ELR (cell line): ENCODE measurements around the gene PRRG4.
"Not testable (repeated sequence)": the region's sequence is repeated elsewhere in the genome, so short reads cannot be mapped to it uniquely, and the experiment has no call there.

Experiments
- DNase-seq: peaks from one replicate; pipeline ENCODE4 v3.0.0-alpha.2; 2015; ENCODE audit warnings: low read depth

Gene PRRG4

DNA sequence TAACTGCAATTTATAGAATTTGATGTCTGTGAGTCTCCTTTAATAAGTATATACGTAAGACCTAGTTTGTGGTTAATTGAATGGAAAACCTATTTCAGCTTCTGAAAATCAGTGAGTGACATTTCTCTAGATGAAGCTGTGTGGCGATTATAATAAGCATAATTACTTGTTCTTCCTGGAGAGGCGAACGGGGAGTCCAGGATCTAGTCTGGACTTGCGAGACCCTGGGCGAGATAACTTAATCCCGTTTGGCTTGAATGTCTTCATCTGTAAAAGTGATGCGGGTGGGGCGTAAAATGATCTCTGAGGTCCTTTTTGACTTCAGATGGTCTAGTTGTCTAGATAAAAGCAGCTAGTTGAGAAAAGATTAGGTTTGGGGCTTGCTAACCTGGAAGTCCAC, 1.1 kb downstream of the PRRG4 start:
- DNase-seq = no peak

DNA sequence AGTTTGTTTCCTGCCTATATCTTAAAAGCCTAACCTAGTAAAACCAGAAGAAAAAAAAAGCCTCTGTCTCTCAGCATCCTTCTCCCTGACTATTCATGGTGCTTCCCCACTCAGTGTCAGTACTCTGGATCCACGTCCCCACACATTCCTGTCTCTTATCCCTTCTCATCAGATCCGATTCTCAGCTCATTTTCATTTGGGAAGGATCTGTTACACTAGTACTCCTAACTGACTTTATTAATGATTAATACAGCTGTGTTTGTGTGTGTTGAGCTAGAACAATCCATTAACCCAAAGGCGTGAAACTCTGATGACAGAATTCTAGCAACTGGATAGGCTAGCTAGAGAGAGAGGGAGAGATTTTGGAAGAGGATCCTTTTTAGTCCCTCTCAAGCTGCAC, 1.5 kb downstream of the PRRG4 start:
- no peak for DNase-seq

DNA sequence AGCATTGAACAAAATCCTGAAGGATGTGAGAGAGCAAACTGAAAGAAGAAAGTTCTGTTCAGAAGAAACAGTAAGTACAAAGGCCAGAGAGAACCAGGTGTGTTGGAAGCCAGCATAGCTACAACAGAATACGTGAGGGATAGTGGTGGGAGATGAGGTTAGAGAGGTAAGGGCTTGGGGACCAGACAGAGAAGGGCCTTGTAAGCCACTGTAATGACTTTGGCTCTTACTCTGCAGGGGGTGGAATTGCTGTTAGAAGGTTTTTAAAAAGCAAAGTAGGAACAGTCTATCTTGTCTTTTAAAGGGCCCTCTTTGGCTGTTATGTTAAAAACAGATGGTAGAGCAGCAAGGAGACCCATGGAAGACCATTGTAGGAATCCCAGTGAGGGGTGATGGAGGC, 4.2 kb downstream of the PRRG4 start:
- DNase-seq = no peak

DNA sequence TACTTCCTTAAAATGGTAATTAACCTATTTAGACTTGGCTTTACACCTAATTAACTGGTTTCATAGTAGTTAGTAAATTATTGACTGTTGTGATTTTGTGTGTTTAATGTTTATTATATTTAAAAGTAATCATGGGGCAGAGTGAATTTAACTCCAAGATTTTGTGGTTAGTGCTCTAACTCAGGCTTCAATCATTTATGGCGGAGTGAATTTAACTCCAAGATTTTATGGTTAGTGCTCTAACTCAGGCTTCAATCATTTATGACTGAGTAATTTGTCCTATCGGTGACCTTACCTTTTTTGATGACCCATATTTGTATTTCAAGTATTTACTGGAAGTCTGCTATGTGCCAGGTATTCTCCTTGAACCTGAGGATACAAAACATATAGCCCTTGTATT, 7.2 kb downstream of the PRRG4 start:
- no peak for DNase-seq

DNA sequence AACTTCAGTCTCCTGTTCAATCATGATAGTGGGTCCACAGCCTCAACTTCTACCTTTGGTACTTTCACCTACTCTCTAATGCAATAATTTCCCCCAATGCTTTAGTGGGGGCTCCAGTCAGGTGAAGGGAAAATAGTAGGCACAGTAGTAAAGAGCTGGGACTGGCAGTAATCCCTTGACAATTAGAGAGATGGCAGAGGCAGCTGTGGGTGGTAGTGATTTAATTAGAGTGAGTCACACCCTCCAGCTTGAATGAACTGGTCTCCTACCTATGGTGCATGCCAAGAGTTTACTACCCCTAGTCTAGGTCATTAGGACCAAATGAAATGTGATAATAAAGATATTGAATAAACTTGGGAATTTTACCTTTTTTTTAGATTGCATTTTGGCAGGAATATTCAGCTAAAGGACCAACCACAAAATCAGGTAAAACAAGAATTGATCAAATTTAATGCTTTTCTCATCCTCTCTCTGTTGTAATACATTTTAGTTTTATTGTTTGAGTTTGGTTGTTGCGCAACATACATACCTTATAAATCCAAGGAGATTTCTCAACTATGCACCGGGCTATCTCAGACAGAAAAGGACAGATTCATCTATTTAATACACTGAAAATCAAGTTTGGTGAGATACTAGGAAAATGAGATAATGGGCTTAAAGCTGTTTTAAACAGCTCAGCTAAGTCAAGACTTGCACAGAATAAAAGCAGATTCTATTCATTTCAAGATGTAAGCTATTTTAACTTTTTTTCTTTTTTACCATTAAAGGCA, 9.0 kb downstream of the PRRG4 start:
- no peak for DNase-seq

DNA sequence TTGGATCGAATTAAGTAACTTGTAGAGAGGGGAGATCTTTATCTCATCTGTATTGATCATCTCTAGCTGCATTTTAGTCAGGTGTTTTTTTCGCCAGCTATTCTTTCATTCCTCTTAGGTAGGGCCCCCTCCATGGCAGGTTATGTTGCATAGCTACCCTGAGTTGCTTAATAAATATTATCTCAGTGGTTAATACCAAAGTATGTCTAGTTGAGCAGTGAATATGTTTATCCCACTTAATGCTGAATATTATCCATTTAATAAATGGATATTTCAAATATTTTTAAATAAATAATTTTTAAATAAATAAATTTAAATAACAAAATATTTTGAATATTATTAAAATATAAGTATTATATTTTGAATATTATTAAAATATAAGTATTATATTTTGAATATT, 9.6 kb downstream of the PRRG4 start:
- no peak for DNase-seq

DNA sequence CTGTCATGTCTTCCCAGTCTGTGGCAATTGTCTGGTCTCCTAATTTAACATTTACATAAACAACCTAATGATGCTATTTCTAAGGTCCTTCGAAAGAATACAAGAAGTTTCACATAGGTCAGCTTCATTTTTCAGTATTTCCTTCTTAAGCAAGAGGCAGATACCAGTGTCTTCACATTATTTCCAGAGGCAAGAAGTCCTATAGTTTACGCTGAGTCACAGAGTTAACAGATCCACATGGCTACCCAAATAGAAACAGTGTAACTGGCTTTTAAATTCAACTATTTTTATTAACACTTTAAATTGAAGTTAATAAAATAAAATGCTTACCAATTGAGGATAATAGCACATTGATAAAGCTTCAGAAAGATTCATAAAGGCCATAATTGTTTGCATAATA, 10.9 kb downstream of the PRRG4 start:
- DNase-seq = no peak

DNA sequence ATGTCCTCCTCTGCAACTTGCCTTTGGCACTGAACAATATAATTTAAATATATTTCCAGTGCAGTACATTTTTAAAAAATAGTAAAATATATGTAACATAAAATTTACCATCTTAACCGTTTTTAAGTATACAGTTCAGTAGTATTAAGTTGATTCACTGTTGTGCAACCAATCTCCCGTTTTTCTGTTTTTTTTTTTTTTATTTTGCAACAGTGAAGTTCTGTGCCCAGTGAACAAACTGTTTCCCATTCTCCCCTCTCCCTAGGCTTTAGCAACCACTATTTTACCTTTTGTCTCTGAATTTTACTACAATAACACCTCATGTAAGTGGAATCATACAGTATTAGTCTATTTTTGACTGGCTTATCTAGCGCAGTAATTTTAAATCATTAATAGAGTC, 13.8 kb downstream of the PRRG4 start:
- DNase-seq = no peak

DNA sequence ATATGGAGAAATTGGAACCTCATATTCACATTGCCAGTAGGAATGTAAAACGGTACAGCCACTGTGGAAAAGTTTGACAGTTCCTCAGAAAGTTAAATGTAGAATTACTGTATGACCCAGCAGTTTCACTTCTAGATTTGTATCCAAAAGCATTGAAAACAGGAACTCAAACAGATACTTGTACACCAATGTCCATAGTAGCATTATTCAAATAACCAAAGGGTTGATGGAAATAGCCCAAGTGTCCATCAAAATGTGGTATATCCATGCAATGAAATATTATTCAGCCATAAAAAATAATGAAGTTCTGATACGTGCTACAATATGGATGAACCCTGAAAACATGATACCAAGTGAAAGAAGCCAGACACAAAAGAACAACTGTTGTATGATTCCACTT, 17.8 kb downstream of the PRRG4 start:
- no peak for DNase-seq

DNA sequence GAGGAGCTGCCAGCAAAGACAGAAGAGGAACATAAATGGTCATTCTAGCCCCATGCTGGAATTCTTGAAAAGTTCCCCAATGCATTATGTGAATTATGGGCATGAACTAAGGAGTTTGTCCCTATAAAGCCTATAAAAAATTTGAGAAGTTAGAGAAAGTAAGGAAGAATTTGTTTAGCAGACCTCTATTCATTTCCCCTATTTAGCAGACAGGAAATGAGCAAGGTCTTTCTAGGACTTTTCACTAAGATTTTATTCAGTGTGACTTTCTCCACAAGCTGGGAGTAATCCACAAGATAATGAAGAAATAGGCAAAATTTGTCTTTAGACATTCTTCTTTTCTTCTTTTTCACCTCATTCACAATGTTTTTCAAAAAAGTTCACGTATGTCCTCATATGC, 20.0 kb downstream of the PRRG4 start:
- DNase-seq = no peak

DNA sequence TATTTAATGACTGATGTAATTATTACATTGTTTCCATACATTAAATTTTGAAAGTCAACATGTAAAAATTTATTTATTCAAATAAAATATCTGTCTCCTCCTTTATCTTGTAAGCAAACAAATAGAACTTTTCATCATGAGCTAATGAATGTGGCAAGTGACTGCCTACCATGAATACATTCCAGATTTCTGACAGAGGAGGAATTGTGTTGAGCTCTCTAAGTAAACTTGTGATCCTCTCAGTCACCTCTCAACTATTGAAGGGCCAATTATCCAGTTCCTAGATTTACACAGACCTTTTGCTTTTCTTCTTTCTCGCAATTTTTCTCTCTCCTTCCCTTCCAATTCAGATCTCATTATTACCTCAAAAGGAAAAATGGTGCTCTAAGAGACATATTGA, 21.5 kb downstream of the PRRG4 start:
- DNase-seq = no peak

DNA sequence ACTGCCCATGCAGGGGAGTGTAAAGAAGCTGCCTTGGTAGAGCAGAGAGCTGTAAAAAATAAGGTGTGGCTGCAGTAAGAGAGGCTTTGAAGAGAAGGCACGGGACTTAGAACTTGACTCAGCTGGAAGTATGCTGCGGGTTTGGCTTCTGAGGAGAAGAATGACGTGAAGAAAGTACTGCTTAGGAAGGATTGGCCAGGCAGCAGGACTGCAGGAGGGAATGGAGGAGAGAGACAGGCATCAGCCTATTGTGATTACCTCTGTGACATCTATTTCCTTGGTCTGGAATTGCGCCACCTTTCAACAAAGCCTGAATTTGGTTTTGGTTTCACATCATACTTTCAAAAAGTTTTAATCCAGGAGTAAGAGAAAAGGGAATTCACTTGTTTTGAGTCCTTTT, 22.5 kb downstream of the PRRG4 start:
- DNase-seq = peak; percentile 62

DNA sequence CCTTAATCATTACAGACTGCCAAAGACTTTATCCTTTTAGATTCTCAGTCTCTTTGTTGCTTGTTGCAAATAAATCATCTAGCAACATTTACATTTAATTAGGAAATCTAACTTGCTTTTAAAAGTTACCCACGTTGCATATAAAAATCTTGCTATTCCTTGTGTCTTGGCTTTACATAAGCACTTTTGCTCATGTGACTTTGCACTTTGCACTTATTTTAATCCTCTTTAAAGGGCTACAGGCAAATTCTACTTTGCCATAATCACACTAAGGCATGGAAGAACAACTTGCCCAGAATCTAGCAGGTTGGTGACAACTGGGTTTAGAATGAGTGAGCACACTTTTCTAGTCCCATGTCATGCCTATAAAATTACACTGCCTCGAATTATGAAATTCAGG, 25.9 kb downstream of the PRRG4 start:
- DNase-seq = no peak

DNA sequence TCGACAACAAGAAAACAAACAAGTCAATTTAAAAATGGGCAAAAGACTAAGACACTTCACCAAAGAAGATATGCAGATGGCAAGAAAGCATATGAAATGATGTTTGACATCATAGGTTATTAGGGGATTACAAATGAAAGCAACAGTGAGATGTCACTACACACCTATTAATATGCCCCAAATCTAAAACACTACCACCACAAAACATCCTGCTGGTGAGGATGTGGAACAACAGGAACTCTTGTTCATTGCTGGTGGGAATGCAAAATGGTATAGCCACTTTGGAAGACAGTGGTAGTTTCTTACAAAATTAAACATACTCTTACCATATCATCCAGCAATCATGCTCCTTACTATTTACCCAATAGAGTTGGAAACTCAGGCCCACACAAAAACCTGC, 29.0 kb downstream of the PRRG4 start:
- peak; percentile 18 for DNase-seq

DNA sequence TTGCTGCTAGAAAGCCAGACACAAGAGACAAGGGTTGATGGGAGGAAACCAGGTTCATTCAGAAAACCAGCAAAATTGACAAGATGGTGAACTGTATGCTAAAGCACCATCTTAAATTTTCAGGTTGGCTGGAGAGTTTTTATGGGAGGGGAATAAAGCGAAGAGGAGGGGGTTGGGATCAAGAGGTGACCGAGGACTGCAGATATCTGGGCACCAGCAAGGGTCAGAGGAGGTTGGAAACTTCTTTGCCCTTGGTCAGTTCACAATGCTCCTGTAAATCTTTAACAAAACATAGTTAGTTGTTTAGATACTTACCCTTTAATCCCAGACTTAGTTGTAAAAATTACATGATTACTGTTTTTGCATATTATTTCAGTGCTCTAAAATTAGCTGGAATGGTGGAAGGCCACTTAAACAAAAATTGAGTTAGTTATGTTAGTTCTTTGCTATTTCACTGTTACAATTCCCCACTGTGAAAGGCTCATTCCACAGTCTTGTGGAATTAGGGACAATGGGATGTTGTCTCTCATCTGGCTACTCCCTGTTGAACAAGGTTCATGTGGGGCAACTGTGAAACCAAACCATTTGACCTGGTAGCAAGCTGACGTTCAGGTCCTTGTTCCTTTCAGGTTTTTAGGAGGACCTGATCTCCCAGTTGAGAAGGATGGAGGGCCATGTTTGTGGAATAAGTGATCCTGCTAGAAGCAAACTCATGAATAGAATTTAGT, 32.3 kb downstream of the PRRG4 start:
- DNase-seq = no peak

DNA sequence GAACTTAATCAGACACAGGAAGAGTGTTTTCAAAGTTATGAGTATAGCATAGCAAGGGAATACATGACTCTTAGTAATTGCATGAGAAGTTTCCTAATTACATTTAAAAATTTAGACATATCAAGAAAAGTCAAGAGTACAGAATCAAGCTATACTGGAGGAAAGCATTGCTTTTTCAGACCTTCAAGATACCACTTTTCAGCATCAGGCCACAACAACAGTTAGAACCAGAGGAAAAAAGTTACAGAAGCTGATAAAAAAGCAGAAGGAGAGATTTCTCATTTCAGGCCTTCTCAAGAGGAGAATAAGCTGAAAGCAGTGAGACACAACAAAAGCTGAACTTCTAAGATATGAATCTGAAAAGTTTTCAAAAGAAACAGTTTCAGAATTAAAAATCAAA, 34.8 kb downstream of the PRRG4 start:
- DNase-seq = no peak

DNA sequence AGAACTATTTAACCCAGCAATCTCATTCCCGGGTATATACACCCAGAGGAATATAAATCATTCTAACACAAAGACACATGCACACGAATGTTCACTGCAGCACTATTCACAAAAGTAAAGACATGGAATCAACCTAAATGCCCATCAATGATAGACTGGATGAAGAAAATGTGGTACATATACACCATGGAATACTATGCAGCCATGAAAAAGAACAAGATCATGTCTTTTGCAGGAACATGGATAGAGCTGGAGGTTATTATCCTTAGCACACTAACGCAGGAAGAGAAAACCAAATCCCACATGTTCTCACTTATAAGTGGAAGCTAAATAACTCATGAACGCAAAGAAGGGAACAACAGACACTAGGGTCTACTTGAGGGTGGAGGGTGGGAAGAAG, 39.0 kb downstream of the PRRG4 start:
- not testable (repeated sequence) for DNase-seq

DNA sequence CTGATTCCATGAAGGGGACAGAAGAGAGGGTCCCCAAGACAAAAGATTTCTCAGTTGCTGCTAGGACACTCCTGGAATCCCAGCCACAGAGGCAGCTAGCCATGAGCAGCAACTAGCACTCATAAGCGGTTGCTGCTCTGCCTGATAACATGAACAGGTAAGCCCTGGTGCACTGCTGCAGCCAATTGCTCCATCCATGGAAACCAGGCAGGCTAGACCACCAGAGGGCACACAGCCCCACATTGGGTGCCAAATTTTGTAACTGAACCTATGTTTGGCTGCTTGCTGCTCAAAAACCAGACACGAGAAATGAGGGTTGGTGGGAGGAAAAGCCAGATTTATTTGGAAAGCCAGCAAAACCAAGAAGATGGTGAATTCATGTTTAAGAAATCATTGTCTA, 40.9 kb downstream of the PRRG4 start:
- DNase-seq = peak; percentile 28

DNA sequence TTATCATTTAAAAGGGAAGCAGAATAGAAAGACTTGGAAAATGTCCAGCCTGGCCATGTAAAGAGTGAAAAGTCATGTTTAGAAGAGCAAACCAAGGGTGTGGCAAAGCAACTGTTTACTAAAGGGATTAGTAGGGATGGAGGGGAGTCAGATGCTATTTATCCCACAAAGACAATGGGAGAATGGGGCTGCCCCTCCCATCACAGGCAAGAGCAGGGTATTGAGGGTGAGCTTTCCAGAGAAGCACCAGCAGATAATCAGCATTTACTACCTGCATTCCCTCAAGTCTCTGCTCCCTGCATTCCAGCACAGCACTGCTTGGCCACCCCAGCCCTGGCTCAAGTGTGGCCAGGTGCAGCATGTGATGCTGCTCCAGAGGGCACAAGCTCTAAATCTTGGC, 44.4 kb downstream of the PRRG4 start:
- no peak for DNase-seq

DNA sequence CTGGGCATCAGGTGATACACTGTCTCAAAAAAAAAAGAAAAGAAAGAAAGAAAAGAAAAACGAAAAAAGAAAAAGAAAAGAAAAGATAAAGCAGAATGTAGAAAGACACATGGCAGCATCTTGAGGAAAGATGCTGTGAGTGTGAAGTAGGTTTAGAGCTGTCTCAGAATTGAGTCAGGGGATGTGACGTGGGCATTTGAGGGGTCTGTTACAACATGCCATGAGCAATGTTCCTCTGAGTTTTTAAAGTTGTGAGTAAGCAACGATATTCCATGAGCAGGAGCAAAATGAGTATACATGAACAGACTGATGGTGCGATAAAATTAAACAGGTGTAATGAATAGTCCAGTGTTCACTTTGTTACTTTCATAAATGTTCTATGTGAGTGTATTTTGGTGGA, 51.6 kb downstream of the PRRG4 start:
- DNase-seq = peak; percentile 78

DNA sequence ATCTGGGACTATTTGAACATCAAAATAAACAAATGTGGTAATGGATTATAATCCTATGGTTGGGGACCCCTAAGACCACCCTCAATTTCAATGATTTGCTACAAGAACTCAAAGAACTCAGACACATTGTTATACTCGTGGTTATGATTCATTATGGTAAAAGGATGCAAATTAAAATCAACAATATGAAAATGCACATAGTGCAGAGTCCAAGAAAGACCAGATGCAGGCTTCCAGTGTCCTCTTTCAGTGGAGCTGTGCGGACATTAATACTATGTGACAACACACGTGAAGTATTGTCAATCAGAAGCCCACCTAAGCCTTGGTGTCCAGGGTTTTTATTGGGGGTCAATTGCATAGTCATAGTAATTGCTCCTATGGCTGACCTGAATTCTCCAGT, 53.7 kb downstream of the PRRG4 start:
- no peak for DNase-seq

DNA sequence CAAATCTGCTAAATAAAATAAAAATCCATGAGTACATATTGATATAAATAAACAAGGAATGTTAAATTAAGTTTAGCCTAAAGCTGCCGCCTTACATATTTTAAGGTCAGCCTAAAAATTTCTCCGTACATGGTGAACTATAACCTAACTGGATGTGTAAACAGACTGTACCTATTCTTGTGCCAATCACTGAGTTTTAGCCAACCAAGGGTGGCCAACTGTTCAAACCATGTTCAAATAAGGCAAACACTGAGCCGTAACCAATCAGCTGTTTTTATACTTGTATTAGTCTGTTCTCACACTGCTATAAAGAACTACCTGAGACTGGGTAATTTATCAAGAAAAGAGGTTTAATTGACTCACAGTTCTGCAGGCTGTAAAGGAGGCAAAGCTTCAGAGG, 54.3 kb downstream of the PRRG4 start:
- DNase-seq = no peak

DNA sequence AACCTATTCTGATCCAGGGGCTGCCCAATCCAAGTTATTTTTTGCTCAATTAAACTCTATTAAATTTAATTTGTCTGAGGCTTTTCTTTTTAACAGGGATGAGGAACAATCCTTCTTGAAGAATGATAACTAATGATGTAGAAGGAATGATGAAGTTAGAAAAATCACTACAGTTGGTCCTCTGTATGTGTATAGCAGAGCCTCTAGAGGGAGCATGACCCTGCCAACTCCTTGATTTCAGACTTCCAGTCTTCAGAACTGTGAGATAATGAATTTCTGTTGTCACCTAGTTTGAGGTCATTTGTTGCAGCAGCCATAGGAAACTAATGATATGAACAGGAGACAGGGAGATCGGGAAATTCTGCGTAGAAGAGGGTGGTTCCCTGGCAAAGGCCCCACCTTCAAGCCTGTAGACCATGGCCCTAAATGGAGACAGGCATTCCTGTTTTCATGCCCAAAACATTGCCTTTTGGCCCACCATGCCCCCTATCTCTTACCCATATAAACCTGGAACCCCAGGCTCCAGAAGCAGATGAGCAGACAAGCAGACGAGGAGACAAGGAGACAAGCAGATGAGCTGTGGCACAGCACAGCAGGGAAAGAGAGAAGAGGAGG, 55.1 kb downstream of the PRRG4 start:
- DNase-seq = peak; percentile 42

DNA sequence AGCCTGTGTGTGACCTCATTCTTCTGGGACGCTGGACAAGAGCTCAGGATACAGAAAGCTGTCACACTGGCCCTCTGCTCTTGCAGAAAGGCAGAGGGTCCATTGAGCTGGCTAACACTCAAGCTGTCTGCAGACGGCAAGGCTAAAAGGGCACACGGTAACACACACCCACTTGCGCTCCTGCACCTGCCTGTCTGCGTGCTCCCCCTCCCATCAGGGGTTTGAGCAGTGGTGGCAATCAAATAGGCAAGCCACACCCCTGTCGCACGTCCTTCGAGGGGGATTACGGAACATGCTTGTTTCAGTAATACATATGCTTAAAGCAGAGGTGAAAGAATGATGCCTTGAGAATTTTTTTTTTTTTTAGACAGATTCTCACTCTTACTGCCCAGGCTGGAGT, 55.8 kb downstream of the PRRG4 start:
- DNase-seq = no peak
